NCI-H526 (cell line): ENCODE results near the gene L3HYPDH.

Experiments used
- DNase-seq, 2 experiments: peaks; one replicate each; lab custom pipeline; 2025; lab: John Stamatoyannopoulos, UW

L3HYPDH gene

DNA sequence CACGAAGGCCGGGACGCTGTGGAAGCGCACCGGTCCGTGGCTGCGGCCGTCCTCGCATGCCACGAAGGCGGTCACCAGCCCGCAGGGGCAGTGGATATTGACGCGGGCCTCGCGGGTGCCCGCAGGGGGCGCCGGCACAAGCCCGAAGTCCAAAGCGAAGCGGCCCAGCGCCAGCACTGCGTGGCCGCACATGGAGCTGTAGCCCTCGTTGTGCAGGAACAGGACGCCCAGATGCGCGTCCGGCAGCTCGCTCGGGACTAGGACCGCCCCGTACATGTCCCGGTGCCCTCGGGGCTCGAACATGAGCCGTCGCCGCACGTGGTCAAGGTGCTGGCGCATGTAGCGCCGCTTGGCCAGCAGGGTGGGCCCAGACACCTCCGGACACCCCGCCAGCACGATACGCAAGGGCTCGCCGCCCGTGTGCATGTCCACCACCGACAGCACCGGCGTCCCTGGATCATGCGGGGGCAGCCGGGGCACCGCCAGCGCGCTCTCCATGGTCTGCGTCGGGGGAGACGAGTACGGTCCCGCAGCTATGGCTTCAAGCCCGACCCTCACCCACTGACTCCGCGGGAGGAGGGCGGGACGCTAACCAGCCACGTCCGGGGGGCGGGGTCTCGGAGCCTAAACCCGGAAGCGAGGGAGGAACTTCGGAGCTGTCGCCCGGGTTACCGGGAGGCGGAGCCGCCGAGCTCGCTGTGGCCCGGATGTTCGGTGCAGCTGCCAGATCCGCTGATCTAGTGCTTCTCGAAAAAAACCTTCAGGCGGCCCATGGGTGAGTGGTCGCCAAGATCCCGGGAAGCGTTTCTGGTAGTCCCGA lies at the start of gene L3HYPDH, which contains the start of gene JKAMP:
L3HYPDH (minus strand) TSS at position 590 of the 820 bp plus-strand sequence; CDS start at position 498, 92 bp downstream.
JKAMP (plus strand) TSS at position 699 of the 820 bp plus-strand sequence; CDS start at position 772, 73 bp downstream.
- DNase-seq: peak; percentile 93 to 99

DNA sequence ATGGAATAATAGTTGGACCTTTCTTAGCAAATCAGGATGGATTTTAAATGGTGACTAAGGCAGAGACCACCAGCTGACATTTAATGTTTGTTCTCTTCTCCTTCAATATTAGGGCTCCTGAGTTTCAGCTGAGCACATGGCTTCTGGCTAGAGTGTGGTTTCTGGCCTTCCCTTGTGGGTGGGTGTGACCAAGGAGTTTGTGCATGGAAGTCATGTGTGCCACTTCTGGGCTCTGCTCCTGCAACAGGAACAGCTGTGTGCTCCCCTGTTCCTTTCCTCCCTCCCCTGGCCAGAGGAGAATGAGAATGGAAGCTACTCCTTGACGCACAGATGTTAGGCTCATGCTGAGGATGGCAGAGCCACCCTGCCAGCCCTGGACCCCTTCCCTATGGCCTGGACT lies 48.2 kb upstream of the L3HYPDH start:
- DNase-seq: no peak

GRCh38 chr14:59530349-59530748 lies 46.1 kb upstream of the L3HYPDH start:
- DNase-seq: no peak

- DNase-seq: no peak
These were observed 45.0 kb upstream of the L3HYPDH start for GRCh38 chr14:59529189-59529588.

GRCh38 chr14:59520224-59520623 lies 36.0 kb upstream of the L3HYPDH start:
- no peak for DNase-seq

DNA sequence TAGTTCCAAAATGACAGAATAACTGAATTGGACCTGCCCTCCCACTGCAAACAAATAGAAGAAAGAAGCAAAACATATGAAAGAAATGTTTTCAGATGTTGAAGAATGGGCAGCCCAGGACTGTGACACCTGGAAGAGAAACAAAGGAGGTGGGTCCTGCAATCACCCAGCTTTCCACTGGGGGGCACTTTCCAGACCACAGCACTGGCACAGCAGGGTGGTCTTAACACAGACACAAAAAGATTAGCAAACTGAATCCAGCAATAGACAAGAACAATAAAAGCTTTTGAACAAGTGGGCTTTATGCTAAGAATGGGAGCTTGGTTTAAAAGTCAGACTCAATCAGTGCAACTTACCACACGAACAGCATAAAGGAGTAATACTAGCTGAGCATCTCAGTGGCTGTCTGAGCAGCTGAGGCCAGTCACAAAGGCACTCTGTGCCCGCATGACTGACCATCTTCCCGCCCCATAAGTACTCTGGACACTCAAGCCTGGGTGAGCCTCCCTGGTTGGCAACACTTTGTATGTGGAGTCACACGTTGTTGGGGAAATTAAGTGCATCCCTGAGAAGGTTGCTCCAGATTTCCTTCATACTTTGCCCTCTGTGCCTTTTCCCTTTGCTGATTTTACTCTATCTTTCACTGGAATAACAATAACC lies 27.8 kb upstream of the L3HYPDH start:
- peak in 1 of 2 experiments; percentile 62 for DNase-seq

- no peak for DNase-seq
These were observed 26.8 kb upstream of the L3HYPDH start for GRCh38 chr14:59510966-59511365.

DNA sequence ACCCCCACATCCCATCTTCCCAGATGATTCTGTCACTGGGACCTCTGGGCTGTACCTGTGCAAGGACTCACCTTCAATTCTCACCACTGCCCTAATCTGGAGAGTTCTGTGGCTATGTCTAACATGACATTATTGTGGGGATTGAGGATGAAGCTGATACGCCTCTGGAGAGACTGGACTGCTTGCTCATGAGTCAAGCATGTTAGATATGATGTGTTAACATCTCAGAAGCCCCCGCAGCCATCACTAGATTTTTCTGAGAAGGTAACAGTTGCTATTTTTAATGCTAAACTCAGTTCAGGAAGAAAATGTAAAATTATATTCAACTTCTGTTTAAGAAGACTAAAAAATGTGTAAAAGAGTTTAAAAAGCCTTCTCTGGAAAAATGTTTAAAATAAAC lies 25.8 kb upstream of the L3HYPDH start:
- DNase-seq: no peak

DNA sequence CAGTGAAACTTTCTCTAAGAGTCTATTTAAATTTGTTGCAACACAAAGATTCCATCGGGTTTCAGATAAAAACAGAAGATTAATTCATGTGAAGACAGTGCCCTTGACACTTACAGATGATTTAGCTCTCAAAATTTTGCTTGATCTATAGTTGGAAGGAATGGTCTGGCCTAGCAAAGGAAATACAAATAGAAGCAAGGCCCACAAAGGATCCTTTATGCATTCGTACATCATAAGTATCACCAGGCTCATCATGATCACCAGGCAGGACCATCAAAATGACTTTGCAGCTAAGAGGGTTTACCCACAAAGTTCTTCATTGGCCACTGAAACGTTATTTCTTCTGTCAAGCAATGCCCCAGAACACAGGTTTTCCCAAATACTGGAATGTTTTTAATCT lies 24.9 kb upstream of the L3HYPDH start:
- no peak for DNase-seq

GRCh38 chr14:59507752-59508103 lies 23.5 kb upstream of the L3HYPDH start:
- DNase-seq: no peak

DNA sequence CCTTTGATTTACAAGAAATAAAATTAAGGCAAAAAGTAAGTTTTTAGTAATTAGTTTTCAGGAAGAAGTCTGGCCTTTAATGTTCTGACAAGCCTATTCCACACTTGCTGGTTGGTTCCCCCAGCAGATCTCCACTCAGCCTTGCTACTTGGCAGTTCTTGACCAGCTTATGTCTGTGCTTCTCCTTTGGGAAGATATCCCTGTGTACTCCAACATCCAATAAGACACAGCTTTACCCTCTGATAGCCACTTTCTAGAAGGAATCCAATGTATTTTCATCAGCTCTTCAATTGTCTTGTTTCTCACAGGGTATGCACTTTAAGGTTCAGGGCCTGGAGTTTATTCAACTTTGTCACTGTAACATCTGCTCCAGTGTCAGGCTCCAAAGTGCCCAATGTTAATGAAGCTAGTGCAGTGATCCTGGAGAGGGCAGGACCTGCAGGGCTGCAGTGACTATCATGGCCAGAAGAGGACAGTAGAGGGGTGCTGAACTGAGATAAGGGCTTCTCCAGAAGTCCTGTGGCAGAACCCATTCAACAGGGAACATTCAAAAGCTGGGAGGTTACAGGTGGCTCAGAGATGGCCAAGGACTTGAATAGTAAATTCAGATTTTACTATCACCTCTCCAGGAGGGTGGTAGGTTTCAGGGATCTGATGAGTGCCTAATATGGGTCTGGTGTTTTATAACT lies 23.0 kb upstream of the L3HYPDH start:
- DNase-seq: peak; percentile 49 to 86

DNA sequence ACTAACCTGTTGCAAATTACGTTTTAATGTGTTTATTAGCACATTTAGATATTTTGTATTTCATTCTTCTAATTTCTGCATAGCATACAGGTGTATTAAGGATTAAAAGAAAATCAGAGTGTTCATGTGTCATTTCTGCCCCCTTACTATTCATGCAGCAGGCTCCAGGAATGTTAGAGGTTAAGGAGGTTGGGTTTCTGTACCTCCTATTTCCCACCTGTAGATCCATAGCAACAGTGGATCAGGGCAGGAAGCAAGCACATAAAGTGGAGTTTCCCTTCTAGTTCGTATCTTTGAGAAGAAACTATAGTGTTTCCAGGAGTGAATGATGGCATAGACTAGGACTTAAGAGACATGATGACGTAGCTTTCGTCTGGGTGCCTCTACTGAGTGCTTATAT lies 19.0 kb upstream of the L3HYPDH start:
- no peak for DNase-seq

- DNase-seq: no peak
These were observed 16.5 kb upstream of the L3HYPDH start for GRCh38 chr14:59500732-59501131.

DNA sequence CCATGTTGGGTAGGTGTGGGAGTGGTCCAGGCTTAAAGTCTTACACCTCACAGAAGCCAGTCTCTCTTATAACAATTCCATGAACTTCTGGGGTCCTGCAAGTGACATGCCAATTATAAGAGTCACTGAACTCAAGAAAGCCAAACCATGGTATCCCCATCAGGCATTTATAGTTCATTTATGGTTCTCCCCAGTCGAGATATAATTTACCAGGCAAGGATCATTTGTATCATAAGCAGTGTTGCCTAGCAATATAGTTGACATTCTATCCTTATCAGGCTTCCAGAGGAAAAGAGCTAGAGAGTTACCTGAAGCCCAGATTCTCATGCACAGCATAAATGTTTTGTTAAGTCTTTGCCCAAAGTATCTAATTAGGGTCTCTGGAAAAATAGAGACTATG lies 8.2 kb upstream of the L3HYPDH start:
- DNase-seq: no peak

GRCh38 chr14:59490756-59491155 lies 6.5 kb upstream of the L3HYPDH start:
- DNase-seq: no peak

DNA sequence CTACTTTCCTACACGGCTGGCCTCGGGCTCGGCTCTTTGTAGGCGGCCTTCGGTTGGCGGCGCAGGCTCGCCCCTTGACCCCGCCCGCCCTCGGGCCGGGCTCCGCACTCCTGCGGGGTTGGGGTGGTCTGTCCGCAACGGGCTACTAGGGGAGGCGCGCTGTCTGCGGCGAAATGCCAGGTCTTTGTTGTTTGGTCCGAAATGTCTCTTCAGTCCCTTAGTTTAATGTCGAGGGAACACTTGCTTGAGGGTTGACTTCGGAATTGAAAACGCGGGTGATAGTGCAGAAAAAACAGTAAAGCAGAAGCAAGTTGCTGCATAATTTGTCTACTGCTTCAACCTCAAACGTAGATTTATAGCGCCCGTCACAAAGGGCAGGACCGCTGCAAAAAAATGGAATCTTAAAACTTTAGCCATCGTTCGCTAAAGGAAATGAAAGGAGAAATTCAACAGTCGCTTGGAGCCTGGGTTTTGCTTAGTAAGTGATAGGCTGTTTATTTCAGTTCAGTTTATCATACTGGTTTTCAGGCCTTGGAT lies 499 bp upstream of the L3HYPDH start:
- peak; percentile 43 to 46 for DNase-seq

DNA sequence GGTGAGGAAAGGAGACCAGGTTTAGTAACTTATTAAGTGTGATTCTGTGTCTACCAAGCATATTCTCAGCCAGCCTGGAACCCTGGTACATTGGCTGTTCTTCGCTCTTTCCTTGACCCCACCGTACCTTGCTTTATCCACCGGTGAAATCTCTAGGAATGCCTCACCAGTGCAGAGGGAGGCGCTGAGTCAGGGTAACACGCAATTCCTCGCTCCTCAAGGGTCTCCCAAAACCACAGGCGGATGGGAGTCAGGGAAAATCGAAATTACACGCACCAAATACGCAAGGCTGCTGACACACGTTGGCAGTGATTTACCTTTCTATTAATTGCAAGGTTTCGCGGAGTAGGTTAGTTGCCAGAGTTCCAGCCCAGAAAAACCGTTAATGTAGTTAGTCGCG lies 845 bp downstream of the L3HYPDH start:
- DNase-seq: peak in 1 of 2 experiments; percentile 46

DNA sequence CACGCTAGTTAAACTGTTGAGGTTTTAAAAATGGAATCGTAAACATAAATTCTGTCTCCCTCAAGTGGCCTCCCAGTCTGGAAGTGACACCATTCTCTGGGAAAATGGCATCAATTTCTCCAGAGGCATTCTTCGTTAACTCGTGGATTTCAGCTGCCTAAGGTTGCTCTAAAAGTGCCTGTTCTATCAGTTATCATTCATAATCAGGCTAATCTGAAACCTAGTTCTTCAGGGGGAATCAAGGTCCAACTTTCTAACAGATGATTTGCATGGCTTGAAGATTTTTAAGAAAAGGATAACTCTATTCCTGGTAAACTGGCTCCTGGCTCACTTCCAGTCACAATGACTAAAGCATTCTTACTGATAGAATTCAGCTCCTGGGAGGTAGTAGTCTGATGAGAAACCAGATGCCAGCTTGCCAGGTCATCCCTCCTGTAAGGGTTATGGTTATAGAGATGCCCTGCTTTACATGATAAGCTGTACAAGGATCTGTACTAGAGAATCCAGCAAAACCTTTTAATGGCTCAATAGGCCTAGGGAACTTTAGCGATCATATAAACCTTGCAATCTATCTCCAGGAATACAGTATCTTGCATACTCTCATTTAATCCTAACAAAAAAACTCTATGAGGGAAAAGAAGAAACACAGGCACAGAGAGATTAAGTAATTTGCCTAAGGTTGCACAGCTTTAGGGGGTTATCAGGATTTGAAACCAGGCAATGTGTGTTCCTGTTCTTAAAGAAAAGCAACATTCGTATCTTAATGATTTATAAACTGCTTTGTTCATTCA lies 1.5 kb downstream of the L3HYPDH start:
- DNase-seq: peak in 1 of 2 experiments; percentile 20

DNA sequence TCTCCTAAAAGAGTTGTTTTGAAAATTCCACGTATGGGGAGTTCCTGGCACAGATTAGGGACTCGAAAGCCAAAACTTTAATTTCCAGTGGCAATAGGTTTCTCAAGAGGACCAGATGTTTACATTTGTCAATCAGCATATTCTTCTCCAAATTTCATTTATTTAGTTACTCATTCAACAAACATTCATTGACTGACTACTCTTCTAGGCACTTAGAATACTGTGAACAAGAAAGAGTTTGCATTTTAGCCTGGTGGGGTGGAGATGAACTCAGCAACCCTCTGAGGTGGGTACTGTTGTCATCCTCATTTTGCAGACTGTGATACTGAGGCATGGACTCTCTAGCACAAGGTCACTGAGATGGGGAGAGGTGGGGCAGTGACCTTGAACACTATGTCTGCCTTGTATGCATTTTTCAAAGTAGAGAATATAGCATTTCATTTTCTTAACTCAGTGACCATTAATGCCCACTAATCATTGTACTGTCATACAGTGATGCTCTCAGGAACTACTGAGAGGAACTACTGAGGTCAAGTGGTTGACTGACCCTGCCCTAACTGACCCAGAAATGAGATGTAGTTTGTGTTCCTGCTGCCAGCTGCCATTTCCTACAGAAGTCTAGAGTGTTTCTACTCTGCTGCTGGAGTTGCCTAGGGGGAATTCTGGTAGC lies 2.2 kb downstream of the L3HYPDH start:
- DNase-seq: no peak

DNA sequence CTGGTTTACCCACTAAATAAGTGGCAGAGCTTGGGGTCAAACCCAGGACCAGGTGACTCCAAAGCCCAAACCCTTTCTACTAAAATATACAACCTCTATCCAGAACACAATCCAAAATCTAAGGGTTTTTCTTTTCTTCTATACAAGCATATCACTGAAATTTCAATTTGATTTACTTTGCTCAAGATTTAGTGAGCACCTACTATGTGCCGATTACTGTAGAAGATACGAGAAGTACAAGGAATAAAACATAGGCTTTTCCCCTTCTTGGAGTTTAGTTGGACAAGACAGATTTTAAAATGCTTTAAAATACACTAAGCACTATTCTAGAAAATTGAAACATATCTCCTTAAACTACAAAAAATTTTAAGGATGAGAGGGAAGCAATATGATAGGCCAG lies 2.8 kb downstream of the L3HYPDH start:
- no peak for DNase-seq

DNA sequence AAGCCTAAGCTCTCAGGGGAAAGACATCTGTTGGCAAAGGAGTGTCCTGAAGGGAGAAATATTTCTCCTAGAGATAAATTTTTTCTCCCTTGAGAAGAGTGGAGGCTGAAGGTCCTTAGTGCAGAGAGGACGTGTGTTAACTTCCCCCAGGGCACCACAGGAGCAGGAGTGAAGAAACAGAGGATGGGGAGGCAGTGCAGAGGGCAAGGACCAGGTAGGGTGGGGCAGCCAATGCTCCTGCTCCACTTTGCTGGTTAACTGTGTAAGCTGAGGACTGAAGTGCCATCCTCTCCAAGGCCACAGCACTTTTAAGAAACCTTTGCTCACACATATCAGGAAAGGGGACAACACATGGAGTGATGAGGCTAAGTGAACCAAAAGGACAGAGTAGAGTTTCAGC lies 4.0 kb downstream of the L3HYPDH start:
- DNase-seq: no peak
